Testis (tissue), 2 donors: ENCODE results near the gene OTUD4.

Source experiments
- POLR2A ChIP-seq: fragments of 450-650 bp; IDR thresholded peaks from one replicate; pipeline ENCODE4 v1.6.1; 2017; ENCODE audit warnings: antibody characterized with exemption, mild to moderate bottlenecking, moderate library complexity
- TF ChIP-seq, protein P1 (sequence below), 3 experiments: fragments of 450-650 bp in 2 of 3; fragments of 200-600 bp in 1 of 3; sonication (generic) in 1 of 3; IDR thresholded peaks; one replicate each; pipeline ENCODE4 v1.5.1; 2016 to 2019; ENCODE audit warnings: antibody characterized with exemption in 3 of 3, mild to moderate bottlenecking in 2 of 3, moderate library complexity in 1 of 3

DNA sequence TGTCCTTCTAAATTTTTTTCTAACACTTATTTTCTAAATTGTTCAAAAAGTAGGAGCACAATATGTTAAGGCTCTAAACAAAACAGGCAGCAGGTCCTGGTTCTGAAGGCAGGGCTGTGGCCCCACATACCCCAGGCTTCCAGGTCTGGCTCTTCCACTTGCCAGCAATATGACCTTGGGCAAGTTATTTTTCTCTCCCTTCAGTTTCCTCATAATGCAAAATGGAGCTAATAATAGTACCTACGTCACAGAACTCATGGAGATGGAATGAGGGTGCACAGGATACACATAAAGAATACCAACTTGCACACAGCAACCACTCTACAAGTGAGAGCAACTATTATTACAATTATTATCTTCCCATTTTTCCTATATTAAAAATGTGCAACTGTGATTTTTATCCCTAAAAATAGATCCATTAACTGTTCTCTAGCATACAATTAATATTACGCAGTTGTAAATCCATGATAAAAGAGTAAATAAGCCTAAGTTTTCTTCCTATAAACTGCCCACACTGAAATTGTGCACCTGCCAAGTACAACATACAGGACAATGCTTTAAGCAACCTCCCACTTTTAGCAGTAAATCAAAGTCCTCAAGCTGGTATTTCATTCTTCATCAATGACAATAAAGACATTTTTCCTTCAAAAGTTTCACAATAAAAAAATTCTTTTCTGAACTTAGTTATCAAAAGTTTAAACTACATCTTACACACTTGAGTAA is 27.0 kb downstream of the OTUD4 start:
- TF ChIP-seq, protein P1, sequence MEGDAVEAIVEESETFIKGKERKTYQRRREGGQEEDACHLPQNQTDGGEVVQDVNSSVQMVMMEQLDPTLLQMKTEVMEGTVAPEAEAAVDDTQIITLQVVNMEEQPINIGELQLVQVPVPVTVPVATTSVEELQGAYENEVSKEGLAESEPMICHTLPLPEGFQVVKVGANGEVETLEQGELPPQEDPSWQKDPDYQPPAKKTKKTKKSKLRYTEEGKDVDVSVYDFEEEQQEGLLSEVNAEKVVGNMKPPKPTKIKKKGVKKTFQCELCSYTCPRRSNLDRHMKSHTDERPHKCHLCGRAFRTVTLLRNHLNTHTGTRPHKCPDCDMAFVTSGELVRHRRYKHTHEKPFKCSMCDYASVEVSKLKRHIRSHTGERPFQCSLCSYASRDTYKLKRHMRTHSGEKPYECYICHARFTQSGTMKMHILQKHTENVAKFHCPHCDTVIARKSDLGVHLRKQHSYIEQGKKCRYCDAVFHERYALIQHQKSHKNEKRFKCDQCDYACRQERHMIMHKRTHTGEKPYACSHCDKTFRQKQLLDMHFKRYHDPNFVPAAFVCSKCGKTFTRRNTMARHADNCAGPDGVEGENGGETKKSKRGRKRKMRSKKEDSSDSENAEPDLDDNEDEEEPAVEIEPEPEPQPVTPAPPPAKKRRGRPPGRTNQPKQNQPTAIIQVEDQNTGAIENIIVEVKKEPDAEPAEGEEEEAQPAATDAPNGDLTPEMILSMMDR (IDR thresholded peaks at IDR 0.05): no peak
- no peak for TF ChIP-seq POLR2A
